Upper lobe of left lung (tissue), 6 donors: ENCODE measurements around the gene MARK2. TPM values are rescaled to one million over a fixed set of nuclear protein-coding genes. Genes with fewer than 3 reads are reported as not detected.

Source experiments
- ATAC-seq, 2 donors: fragments of 200-7000 bp; cut with Tn5 transposase; one replicate each; pipeline ENCODE4 v1.9.1; 2022; ENCODE audit warnings: mild to moderate bottlenecking in 2 of 2, moderate library complexity in 2 of 2; ENCODE audit not compliant: low FRiP score in 2 of 2
- DNase-seq, 2 donors: peaks; one replicate each; pipeline ENCODE4 v3.0.0-alpha.2; 2019 to 2020
- H3K27ac ChIP-seq, 4 donors: fragments of 200-600 bp; sonication (generic); one replicate each; pipeline ENCODE4 v1.5.1; 2016 to 2019
- H3K27me3 ChIP-seq, 4 donors: fragments of 200-600 bp; sonication (generic); one replicate each; pipeline ENCODE4 v1.5.1; 2017 to 2019
- H3K36me3 ChIP-seq, 4 donors: fragments of 200-600 bp; sonication (generic); one replicate each; pipeline ENCODE4 v1.5.1; 2016 to 2019
- H3K4me1 ChIP-seq, 4 donors: fragments of 200-600 bp; sonication (generic); one replicate each; pipeline ENCODE4 v1.5.1; 2018 to 2019
- H3K4me3 ChIP-seq, 4 donors: fragments of 200-600 bp; sonication (generic); one replicate each; pipeline ENCODE4 v1.5.1; 2017 to 2019; ENCODE audit warnings: mild to moderate bottlenecking in 2 of 4, moderate library complexity in 1 of 4
- H3K9me3 ChIP-seq, 4 donors: fragments of 200-600 bp; sonication (generic); one replicate each; pipeline ENCODE4 v1.5.1; 2018 to 2019
- CTCF ChIP-seq, 6 experiments: fragments of 450-650 bp in 4 of 6; fragments of 200-600 bp in 2 of 6; sonication (generic) in 2 of 6; IDR thresholded peaks; one replicate each; pipeline ENCODE4 v1.5.1; 2016 to 2019; ENCODE audit warnings: antibody characterized with exemption in 6 of 6
- EP300 ChIP-seq, 4 donors: sonication (generic); formaldehyde crosslinking; IDR thresholded peaks; one replicate each; pipeline ENCODE4 v1.5.1; 2017; ENCODE audit warnings: antibody characterized with exemption in 4 of 4, control low read depth in 2 of 4
- POLR2A ChIP-seq, 4 donors: fragments of 450-650 bp; IDR thresholded peaks; one replicate each; pipeline ENCODE4 v1.5.1; 2016 to 2017; ENCODE audit warnings: antibody characterized with exemption in 4 of 4, mild to moderate bottlenecking in 2 of 4
- POLR2AphosphoS5 ChIP-seq, 2 donors: sonication (generic); formaldehyde crosslinking; IDR thresholded peaks; one replicate each; pipeline ENCODE4 v1.5.1; 2017; ENCODE audit warnings: antibody characterized with exemption in 2 of 2
- WGBS, 2 donors: methylation state at CpG; one replicate each; pipeline ENCODE4 v1.1.5; 2017 to 2018; 5-methylcytosine and 5-hydroxymethylcytosine counted together
- total RNA-seq, 6 donors: library from RNA; depleted of rRNA in 4 of 6; stranded (reverse); fragments of >200 nt in 4 of 6; gene quantifications; one replicate each; pipeline versions ENCODE4 v1.1.0 to v1.2.1, GENCODE V29; 2016 to 2021
- donor health status: DM: no; HTN: no; CAD: no; lungs with moderate emphysema.
- donor health status: DM: no; HTN: yes; CAD: no; lungs with severe emphysema.

Gene MARK2
- total RNA-seq, 6 donors from 2014 or later, result 41.7 to 67.1 (median 50.7) TPM

GRCh38 chr11:63843041-63843440 is 4.1 kb downstream of the MARK2 start:
- no peak for DNase-seq
- H3K4me1 ChIP-seq, result peaks cover 67 to 88% (median 75%) of the 10 kb centered on the region in 4 donors
- WGBS, 2 donors, result 38 to 57% methylated on average over 1 of the region's 1 CpG

GRCh38 chr11:63844836-63845235 is 5.9 kb downstream of the MARK2 start:
- Histone ChIP-seq H3K27me3 (no peaks in the 10 kb centered on the region), H3K9me3 (no peaks in the 10 kb centered on the region), H3K4me3 (no peak overlapping the region), H3K36me3 (peaks cover 0 to 20% (median 7%) of the 10 kb centered on the region in 4 donors), H3K4me1 (peaks cover 72 to 85% (median 76%) of the 10 kb centered on the region in 4 donors), H3K27ac (peak overlapping the region; percentile 0 to 72 (median 50))
- DNase-seq (no peak), ATAC-seq (no peak)
- TF ChIP-seq POLR2A (IDR thresholded peaks at IDR 0.05), result no peak
- no peak for TF ChIP-seq EP300 (IDR thresholded peaks at IDR 0.05)
- TF ChIP-seq POLR2AphosphoS5 (IDR thresholded peaks at IDR 0.05), result no peak
- TF ChIP-seq CTCF (IDR thresholded peaks at IDR 0.05), result no peak
- 84 to 91% methylated on average over 4 of the region's 4 CpGs for WGBS, 2 donors

More at GRCh38 chr11:63843041-63843440, 4.1 kb downstream of the MARK2 start:
- no peaks in the 10 kb centered on the region for H3K27me3 ChIP-seq
- no peak overlapping the region for H3K4me3 ChIP-seq
- TF ChIP-seq POLR2AphosphoS5 (IDR thresholded peaks at IDR 0.05) (no peak), POLR2A (IDR thresholded peaks at IDR 0.05) (no peak), EP300 (IDR thresholded peaks at IDR 0.05) (no peak), CTCF (IDR thresholded peaks at IDR 0.05) (no peak)
- peak overlapping the region in 3 of 4 donors; percentile 10 to 98 (median 72) for H3K27ac ChIP-seq
- ATAC-seq, result no peak
- no peaks in the 10 kb centered on the region for H3K9me3 ChIP-seq
- H3K36me3 ChIP-seq, result peaks cover 0 to 20% (median 7%) of the 10 kb centered on the region in 4 donors

- Histone ChIP-seq H3K27me3 (no peaks in the 10 kb centered on the region), H3K36me3 (peaks cover 0 to 20% (median 7%) of the 10 kb centered on the region in 4 donors), H3K4me1 (peaks cover 73 to 83% (median 77%) of the 10 kb centered on the region in 4 donors), H3K4me3 (no peak overlapping the region), H3K27ac (peak overlapping the region; percentile 0 to 72 (median 50)), H3K9me3 (no peaks in the 10 kb centered on the region)
- TF ChIP-seq EP300 (IDR thresholded peaks at IDR 0.05) (no peak), POLR2A (IDR thresholded peaks at IDR 0.05) (no peak), CTCF (IDR thresholded peaks at IDR 0.05) (no peak), POLR2AphosphoS5 (IDR thresholded peaks at IDR 0.05) (no peak)
- ATAC-seq, result peak in 1 of 2 donors; percentile 44
- WGBS, 2 donors, result 47 to 51% methylated on average over 2 of the region's 2 CpGs
- DNase-seq, result no peak
Measured at GRCh38 chr11:63845303-63845702, 6.4 kb downstream of the MARK2 start.

- Histone ChIP-seq H3K27ac (peak overlapping the region in 3 of 4 donors; percentile 0 to 72 (median 61)), H3K27me3 (no peaks in the 10 kb centered on the region), H3K36me3 (peaks cover 0 to 20% (median 7%) of the 10 kb centered on the region in 4 donors), H3K4me1 (peaks cover 71 to 82% (median 77%) of the 10 kb centered on the region in 4 donors), H3K4me3 (no peak overlapping the region), H3K9me3 (no peaks in the 10 kb centered on the region)
- ATAC-seq (no peak), DNase-seq (no peak)
- 91 to 92% methylated on average over 7 of the region's 7 CpGs for WGBS, 2 donors
- TF ChIP-seq POLR2AphosphoS5 (IDR thresholded peaks at IDR 0.05) (no peak), CTCF (IDR thresholded peaks at IDR 0.05) (no peak), EP300 (IDR thresholded peaks at IDR 0.05) (no peak)
Measured at GRCh38 chr11:63845911-63846310, 7.0 kb downstream of the MARK2 start.

GRCh38 chr11:63846897-63847296 is 8.0 kb downstream of the MARK2 start:
- peak overlapping the region in 2 of 4 donors; percentile 53 to 66 for H3K27ac ChIP-seq
- H3K9me3 ChIP-seq, result no peaks in the 10 kb centered on the region
- peaks cover 0 to 20% (median 7%) of the 10 kb centered on the region in 4 donors for H3K36me3 ChIP-seq
- H3K4me3 ChIP-seq, result no peak overlapping the region
- no peak for ATAC-seq
- no peaks in the 10 kb centered on the region for H3K27me3 ChIP-seq
- no peak for DNase-seq
- TF ChIP-seq POLR2A (IDR thresholded peaks at IDR 0.05) (no peak), CTCF (IDR thresholded peaks at IDR 0.05) (no peak), POLR2AphosphoS5 (IDR thresholded peaks at IDR 0.05) (no peak), EP300 (IDR thresholded peaks at IDR 0.05) (no peak)
- WGBS, 2 donors, result 75 to 84% methylated on average over 6 of the region's 6 CpGs
- peaks cover 71 to 82% (median 76%) of the 10 kb centered on the region in 4 donors for H3K4me1 ChIP-seq
